Measurements from ENCODE around the gene PITHD1. TPM values are rescaled to one million over a fixed set of nuclear protein-coding genes. Genes with fewer than 3 reads are reported as not detected.

PITHD1 gene
- total and polyA plus RNA-seq, 10 of the 15 experiments (the other 5 are each of a cell fraction or from before 2014, with no cell fraction given): 23.7 to 82.2 (median 67.0) TPM

DNA sequence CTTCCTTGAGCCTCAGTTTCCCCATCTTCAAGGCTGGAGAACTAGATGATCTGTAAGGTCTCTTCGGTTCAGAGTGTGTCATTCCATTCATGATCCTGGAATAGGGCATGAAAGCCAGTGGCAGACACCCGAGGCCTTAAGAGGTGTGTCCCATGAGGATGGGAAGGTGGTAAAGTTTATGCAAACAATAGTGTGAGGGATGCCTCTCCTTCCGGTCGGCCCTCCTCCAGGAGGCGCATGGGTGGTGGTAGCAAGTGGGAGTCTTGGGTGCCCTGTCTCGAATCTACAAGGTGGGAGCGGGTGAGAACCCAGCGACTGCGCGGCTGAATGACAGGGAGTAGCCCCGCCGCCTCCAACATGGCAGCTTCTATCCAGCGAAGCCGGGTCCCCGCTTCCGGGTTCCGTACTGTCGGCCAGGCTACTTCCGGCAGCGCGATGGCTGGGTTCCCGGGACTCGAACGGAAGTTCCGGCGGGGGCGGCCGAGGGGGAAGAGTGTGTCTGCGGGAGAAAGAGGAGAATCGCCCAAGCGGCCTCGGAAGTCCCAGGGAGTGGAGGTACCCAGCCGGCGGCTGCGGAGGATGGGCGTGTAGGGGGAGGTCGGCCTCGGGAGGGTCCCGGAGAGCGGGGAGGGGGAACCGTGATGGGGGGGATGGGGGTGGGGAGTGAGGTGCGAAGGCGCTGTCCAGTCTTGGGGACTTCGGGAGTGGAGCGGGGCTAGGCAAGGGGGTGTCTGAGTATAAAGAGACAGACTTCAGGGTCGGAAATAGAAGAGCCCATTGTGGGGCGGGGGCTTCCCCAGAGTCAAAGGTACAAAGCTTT is 12.7 kb downstream of the PITHD1 start, which contains the start of gene LYPLA2 (continued):
- TF ChIP-seq, protein P1, sequence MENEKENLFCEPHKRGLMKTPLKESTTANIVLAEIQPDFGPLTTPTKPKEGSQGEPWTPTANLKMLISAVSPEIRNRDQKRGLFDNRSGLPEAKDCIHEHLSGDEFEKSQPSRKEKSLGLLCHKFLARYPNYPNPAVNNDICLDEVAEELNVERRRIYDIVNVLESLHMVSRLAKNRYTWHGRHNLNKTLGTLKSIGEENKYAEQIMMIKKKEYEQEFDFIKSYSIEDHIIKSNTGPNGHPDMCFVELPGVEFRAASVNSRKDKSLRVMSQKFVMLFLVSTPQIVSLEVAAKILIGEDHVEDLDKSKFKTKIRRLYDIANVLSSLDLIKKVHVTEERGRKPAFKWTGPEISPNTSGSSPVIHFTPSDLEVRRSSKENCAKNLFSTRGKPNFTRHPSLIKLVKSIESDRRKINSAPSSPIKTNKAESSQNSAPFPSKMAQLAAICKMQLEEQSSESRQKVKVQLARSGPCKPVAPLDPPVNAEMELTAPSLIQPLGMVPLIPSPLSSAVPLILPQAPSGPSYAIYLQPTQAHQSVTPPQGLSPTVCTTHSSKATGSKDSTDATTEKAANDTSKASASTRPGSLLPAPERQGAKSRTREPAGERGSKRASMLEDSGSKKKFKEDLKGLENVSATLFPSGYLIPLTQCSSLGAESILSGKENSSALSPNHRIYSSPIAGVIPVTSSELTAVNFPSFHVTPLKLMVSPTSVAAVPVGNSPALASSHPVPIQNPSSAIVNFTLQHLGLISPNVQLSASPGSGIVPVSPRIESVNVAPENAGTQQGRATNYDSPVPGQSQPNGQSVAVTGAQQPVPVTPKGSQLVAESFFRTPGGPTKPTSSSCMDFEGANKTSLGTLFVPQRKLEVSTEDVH (IDR thresholded peaks at IDR 0.05; ENCODE audit: low read depth, partially characterized antibody): peak; percentile 81
- TF ChIP-seq MTA2 (IDR thresholded peaks at IDR 0.05; ENCODE audit: low read depth) (no peak), ZNF384 (IDR thresholded peaks at IDR 0.05; ENCODE audit: borderline replicate concordance, low read depth, low read length) (no peak), TAF1 (IDR thresholded peaks at IDR 0.05; ENCODE audit: borderline replicate concordance, low read depth, low read length) (peak; percentile 67; the same call in 1 of the 2 replicates), SRF (IDR thresholded peaks at IDR 0.05; ENCODE audit: low read depth in 2 of 2, low read length in 2 of 2) (no peak), SIX5 (IDR thresholded peaks at IDR 0.05; ENCODE audit: low read depth, low read length, severe bottlenecking) (peak; percentile 61), IKZF2 (IDR thresholded peaks at IDR 0.05) (peak in 1 of 2 experiments; percentile 23; a peak in 1 of 4 replicates), RAD21 (IDR thresholded peaks at IDR 0.05; ENCODE audit: insufficient read depth, low read depth, low read length) (no peak), WRNIP1 (IDR thresholded peaks at IDR 0.05; ENCODE audit: borderline replicate concordance, low read depth, low read length) (no peak), YY1 (IDR thresholded peaks at IDR 0.05; ENCODE audit: low read depth, low read length) (peak; percentile 98), SUPT20H (IDR thresholded peaks at IDR 0.05; ENCODE audit: borderline replicate concordance, control insufficient read depth, low read depth, low read length) (no peak), TCF12 (IDR thresholded peaks at IDR 0.05; ENCODE audit: low read depth, low read length) (0 out of 2 replicates have a peak, but pooled peaks have one; percentile 14), HDAC2 (IDR thresholded peaks at IDR 0.05) (no peak), SMAD5 (IDR thresholded peaks at IDR 0.05; ENCODE audit: low read depth) (peak; percentile 82; the same call in 1 of the 2 replicates), RELA (IDR thresholded peaks at IDR 0.05; ENCODE audit: borderline replicate concordance, partially characterized antibody) (no peak), EZH2 (IDR thresholded peaks at IDR 0.05; ENCODE audit: borderline replicate concordance, control insufficient read depth, low read depth, low read length) (no peak), KDM1A (IDR thresholded peaks at IDR 0.05; ENCODE audit: borderline replicate concordance) (no peak), CREB1 (IDR thresholded peaks at IDR 0.05; ENCODE audit: low read depth) (peak; percentile 75), ATF7 (IDR thresholded peaks at IDR 0.05; ENCODE audit: low read depth) (peak; percentile 23; the same call in 1 of the 2 replicates), NR2C1 (IDR thresholded peaks at IDR 0.05) (peak; percentile 41), PML (IDR thresholded peaks at IDR 0.05; ENCODE audit: low read length) (peak; percentile 81; the same call in 1 of the 2 replicates), BMI1 (IDR thresholded peaks at IDR 0.05; ENCODE audit: borderline replicate concordance) (no peak)
- TF ChIP-seq, protein P2, sequence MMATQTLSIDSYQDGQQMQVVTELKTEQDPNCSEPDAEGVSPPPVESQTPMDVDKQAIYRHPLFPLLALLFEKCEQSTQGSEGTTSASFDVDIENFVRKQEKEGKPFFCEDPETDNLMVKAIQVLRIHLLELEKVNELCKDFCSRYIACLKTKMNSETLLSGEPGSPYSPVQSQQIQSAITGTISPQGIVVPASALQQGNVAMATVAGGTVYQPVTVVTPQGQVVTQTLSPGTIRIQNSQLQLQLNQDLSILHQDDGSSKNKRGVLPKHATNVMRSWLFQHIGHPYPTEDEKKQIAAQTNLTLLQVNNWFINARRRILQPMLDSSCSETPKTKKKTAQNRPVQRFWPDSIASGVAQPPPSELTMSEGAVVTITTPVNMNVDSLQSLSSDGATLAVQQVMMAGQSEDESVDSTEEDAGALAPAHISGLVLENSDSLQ (IDR thresholded peaks at IDR 0.05): peak; percentile 94
- TF ChIP-seq, protein P3, sequence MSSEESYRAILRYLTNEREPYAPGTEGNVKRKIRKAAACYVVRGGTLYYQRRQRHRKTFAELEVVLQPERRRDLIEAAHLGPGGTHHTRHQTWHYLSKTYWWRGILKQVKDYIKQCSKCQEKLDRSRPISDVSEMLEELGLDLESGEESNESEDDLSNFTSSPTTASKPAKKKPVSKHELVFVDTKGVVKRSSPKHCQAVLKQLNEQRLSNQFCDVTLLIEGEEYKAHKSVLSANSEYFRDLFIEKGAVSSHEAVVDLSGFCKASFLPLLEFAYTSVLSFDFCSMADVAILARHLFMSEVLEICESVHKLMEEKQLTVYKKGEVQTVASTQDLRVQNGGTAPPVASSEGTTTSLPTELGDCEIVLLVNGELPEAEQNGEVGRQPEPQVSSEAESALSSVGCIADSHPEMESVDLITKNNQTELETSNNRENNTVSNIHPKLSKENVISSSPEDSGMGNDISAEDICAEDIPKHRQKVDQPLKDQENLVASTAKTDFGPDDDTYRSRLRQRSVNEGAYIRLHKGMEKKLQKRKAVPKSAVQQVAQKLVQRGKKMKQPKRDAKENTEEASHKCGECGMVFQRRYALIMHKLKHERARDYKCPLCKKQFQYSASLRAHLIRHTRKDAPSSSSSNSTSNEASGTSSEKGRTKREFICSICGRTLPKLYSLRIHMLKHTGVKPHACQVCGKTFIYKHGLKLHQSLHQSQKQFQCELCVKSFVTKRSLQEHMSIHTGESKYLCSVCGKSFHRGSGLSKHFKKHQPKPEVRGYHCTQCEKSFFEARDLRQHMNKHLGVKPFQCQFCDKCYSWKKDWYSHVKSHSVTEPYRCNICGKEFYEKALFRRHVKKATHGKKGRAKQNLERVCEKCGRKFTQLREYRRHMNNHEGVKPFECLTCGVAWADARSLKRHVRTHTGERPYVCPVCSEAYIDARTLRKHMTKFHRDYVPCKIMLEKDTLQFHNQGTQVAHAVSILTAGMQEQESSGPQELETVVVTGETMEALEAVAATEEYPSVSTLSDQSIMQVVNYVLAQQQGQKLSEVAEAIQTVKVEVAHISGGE (CRISPR knock-in tag; IDR thresholded peaks at IDR 0.05): peak; percentile 71

Data from GM12878 (cell line).